Endothelial cell of umbilical vein (primary cell): ENCODE measurements around the gene SMARCAL1.

ENCODE experiments used
- EZH2 ChIP-seq: IDR thresholded peaks from 2 replicates; pipeline ENCODE4 v1.6.1; 2012; ENCODE audit warnings: borderline replicate concordance, low read depth, mild to moderate bottlenecking, moderate library complexity, low read length, inconsistent platforms; ENCODE audit not compliant: severe bottlenecking
- FOS ChIP-seq: IDR thresholded peaks from 2 replicates; pipeline ENCODE4 v1.6.1; 2011; ENCODE audit warnings: mild to moderate bottlenecking, low read length, moderate library complexity, borderline replicate concordance; ENCODE audit not compliant: insufficient read depth
- MYC ChIP-seq: IDR thresholded peaks from one replicate; pipeline ENCODE4 v1.6.1; 2011; ENCODE audit warnings: mild to moderate bottlenecking, low read depth, low read length
- TF ChIP-seq, protein P1 (sequence below): IDR thresholded peaks from 2 replicates; pipeline ENCODE4 v1.6.1; 2011; ENCODE audit not compliant: insufficient read depth, insufficient read length
- TF ChIP-seq, protein P2 (sequence below), 2 donors: IDR thresholded peaks; 1 replicate in 1 of 2; 2 replicates in 1 of 2; pipeline ENCODE4 v1.5.1; 2011; ENCODE audit warnings: low read length in 2 of 2, mild to moderate bottlenecking in 2 of 2, moderate library complexity in 2 of 2, control low read depth in 1 of 2, inconsistent platforms in 1 of 2, low read depth in 1 of 2; ENCODE audit not compliant: insufficient read depth in 1 of 2; ENCODE audit errors: extremely low read depth in 1 of 2

GRCh38 chr2:216363221-216363620, 49.1 kb upstream of the SMARCAL1 start:
- TF ChIP-seq, protein P1, sequence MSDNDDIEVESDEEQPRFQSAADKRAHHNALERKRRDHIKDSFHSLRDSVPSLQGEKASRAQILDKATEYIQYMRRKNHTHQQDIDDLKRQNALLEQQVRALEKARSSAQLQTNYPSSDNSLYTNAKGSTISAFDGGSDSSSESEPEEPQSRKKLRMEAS = no peak
- no peak for TF ChIP-seq FOS
- TF ChIP-seq, protein P2, sequence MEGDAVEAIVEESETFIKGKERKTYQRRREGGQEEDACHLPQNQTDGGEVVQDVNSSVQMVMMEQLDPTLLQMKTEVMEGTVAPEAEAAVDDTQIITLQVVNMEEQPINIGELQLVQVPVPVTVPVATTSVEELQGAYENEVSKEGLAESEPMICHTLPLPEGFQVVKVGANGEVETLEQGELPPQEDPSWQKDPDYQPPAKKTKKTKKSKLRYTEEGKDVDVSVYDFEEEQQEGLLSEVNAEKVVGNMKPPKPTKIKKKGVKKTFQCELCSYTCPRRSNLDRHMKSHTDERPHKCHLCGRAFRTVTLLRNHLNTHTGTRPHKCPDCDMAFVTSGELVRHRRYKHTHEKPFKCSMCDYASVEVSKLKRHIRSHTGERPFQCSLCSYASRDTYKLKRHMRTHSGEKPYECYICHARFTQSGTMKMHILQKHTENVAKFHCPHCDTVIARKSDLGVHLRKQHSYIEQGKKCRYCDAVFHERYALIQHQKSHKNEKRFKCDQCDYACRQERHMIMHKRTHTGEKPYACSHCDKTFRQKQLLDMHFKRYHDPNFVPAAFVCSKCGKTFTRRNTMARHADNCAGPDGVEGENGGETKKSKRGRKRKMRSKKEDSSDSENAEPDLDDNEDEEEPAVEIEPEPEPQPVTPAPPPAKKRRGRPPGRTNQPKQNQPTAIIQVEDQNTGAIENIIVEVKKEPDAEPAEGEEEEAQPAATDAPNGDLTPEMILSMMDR (IDR thresholded peaks at IDR 0.05; ENCODE audit: extremely low read depth in 1 of 2, insufficient read depth in 1 of 2, low read depth in 1 of 2, low read length in 2 of 2) = no peak
- TF ChIP-seq MYC = no peak
- TF ChIP-seq EZH2 = no peak
